Neural cell (in vitro differentiated cells): ENCODE data around the gene MOB3B. TPM values are rescaled to one million over a fixed set of nuclear protein-coding genes. Genes with fewer than 3 reads are reported as not detected.
A peak's percentile ranks its signal among the peaks of the same experiment; 100 is the strongest.

ENCODE experiments used
- H2AFZ ChIP-seq: fragments of 200-600, 300-800 bp; sonication (generic), shearing (Covaris generic); 2 replicates; pipeline ENCODE4 v1.6.0; 2014; ENCODE audit warnings: low read depth, mild to moderate bottlenecking, antibody characterized with exemption, low read length, moderate library complexity
- H3F3A ChIP-seq: fragments of 200-600 bp; shearing (Covaris generic); 2 replicates; pipeline ENCODE4 v1.6.1; 2016; ENCODE audit warnings: mild to moderate bottlenecking, moderate library complexity, mixed read lengths, antibody characterized with exemption, low read length; ENCODE audit not compliant: insufficient read depth, poor library complexity, severe bottlenecking
- H3K27ac ChIP-seq: fragments of 200-600, 300-800 bp; sonication (generic), shearing (Covaris generic); 2 replicates; pipeline ENCODE4 v1.5.1; 2014; ENCODE audit warnings: mild to moderate bottlenecking, low read length, moderate library complexity
- H3K27me3 ChIP-seq: fragments of 300-800, 200-600 bp; sonication (generic), shearing (Covaris generic); 2 replicates; pipeline ENCODE4 v1.6.0; 2014; ENCODE audit warnings: mild to moderate bottlenecking, low read depth, low read length, moderate library complexity; ENCODE audit not compliant: insufficient read depth
- H3K36me3 ChIP-seq: fragments of 300-800, 200-600 bp; sonication (generic), shearing (Covaris generic); 2 replicates; pipeline ENCODE4 v1.5.1; 2014; ENCODE audit warnings: mild to moderate bottlenecking, antibody characterized with exemption, low read length, moderate library complexity; ENCODE audit not compliant: insufficient read depth
- H3K4me2 ChIP-seq: fragments of 300-800, 200-600 bp; sonication (generic), shearing (Covaris generic); 2 replicates; pipeline ENCODE4 v1.6.0; 2014; ENCODE audit warnings: mild to moderate bottlenecking, low read length
- H3K4me3 ChIP-seq: fragments of 300-800, 200-600 bp; sonication (generic), shearing (Covaris generic); 2 replicates; pipeline ENCODE4 v1.5.1; 2014; ENCODE audit warnings: mild to moderate bottlenecking, low read length, moderate library complexity
- H3K79me2 ChIP-seq: fragments of 200-600 bp; shearing (Covaris generic); replicated peaks from 2 replicates; pipeline ENCODE4 v1.6.0; 2014; ENCODE audit warnings: mild to moderate bottlenecking, low read length, moderate library complexity; ENCODE audit not compliant: insufficient read depth
- H3K9ac ChIP-seq: fragments of 300-800, 200-600 bp; sonication (generic), shearing (Covaris generic); 2 replicates; pipeline ENCODE4 v1.6.1; 2016; ENCODE audit warnings: mild to moderate bottlenecking, low read length, mixed read lengths
- H3K9me2 ChIP-seq: fragments of 200-600 bp; shearing (Covaris generic); 2 replicates; pipeline ENCODE4 v1.6.1; 2016; ENCODE audit warnings: mild to moderate bottlenecking, low read length, mixed read lengths; ENCODE audit not compliant: insufficient read depth
- H3K9me3 ChIP-seq: fragments of 200-600, 300-800 bp; sonication (generic), shearing (Covaris generic); 2 replicates; pipeline ENCODE4 v1.6.1; 2016; ENCODE audit warnings: mild to moderate bottlenecking, mixed run types, low read length, moderate library complexity, mixed read lengths
- H4K20me1 ChIP-seq: fragments of 200-600 bp; shearing (Covaris generic); 2 replicates; pipeline ENCODE4 v1.6.1; 2016; ENCODE audit warnings: mild to moderate bottlenecking, mixed run types; ENCODE audit not compliant: insufficient read depth
- EP300 ChIP-seq: fragments of 450-650 bp; conservative IDR thresholded peaks from 2 replicates; pipeline ENCODE4 v1.6.1; 2014; ENCODE audit warnings: antibody characterized with exemption, mild to moderate bottlenecking, moderate library complexity; ENCODE audit not compliant: poor library complexity, severe bottlenecking
- EZH2 ChIP-seq: fragments of 200-600, 300-800 bp; shearing (Covaris generic), sonication (generic); IDR thresholded peaks from 2 replicates; pipeline ENCODE4 v1.6.1; 2014; ENCODE audit warnings: antibody characterized with exemption, low read length, borderline replicate concordance, mild to moderate bottlenecking; ENCODE audit not compliant: insufficient read depth, poor library complexity, severe bottlenecking
- MXI1 ChIP-seq: fragments of 450-650 bp; conservative IDR thresholded peaks from 2 replicates; pipeline ENCODE4 v1.6.1; 2014; ENCODE audit warnings: antibody characterized with exemption, mild to moderate bottlenecking; ENCODE audit not compliant: poor library complexity, severe bottlenecking
- POLR2AphosphoS5 ChIP-seq: IDR thresholded peaks from 2 replicates; pipeline ENCODE4 v1.6.1; 2012
- RAD21 ChIP-seq: fragments of 450-650 bp; conservative IDR thresholded peaks from 2 replicates; pipeline ENCODE4 v1.6.1; 2014; ENCODE audit warnings: antibody characterized with exemption, mild to moderate bottlenecking, moderate library complexity
- REST ChIP-seq: IDR thresholded peaks from 2 replicates; pipeline ENCODE4 v1.6.1; 2012; ENCODE audit warnings: borderline replicate concordance
- SMC3 ChIP-seq: fragments of 450-650 bp; conservative IDR thresholded peaks from 2 replicates; pipeline ENCODE4 v1.6.1; 2014; ENCODE audit warnings: antibody characterized with exemption, mild to moderate bottlenecking, moderate library complexity; ENCODE audit not compliant: poor library complexity
- TAF1 ChIP-seq: IDR thresholded peaks from 2 replicates; pipeline ENCODE4 v1.6.1; 2012; ENCODE audit warnings: low read depth
- polyA plus RNA-seq: library from polyadenylated mRNA; depleted of rRNA; stranded (reverse); fragments of >200 nt; gene quantifications from 2 replicates; pipeline ENCODE4 v1.2.3, GENCODE V29; 2014
- TF ChIP-seq, protein P1 (sequence below): fragments of 450-650 bp; IDR thresholded peaks from 2 replicates; pipeline ENCODE4 v1.5.1; 2014; ENCODE audit warnings: antibody characterized with exemption, mild to moderate bottlenecking, moderate library complexity; ENCODE audit not compliant: poor library complexity, severe bottlenecking

Gene MOB3B
- polyA plus RNA-seq, 1 donor from 2014 or later: 1.8 TPM

DNA sequence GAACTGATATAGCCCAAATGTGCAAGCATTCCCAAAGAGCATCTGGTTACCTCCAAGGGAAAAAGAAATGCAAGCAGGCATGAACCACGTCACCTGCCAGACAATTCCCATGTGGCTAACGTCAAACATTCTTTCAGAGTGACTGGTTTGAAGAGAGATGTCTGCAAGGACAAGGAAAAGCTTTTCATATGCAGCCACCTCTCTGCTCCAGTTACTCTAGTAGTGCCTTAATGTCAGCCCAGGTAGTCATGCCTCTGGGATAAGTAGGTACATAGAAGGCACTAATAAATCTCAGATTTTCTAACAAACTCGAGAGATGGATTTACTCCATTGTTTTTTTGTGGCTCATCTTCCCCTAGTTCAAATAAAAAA lies 102.4 kb downstream of the MOB3B start:
- H2AFZ ChIP-seq: no peak overlapping the region
- H3K4me2 ChIP-seq: no peak overlapping the region
- H3K9ac ChIP-seq: no peak overlapping the region
- TF ChIP-seq RAD21: no peak
- TF ChIP-seq POLR2AphosphoS5: peak; percentile 50
- no peak for TF ChIP-seq EZH2
- TF ChIP-seq REST: no peak
- TF ChIP-seq MXI1: no peak
- TF ChIP-seq, protein P1, sequence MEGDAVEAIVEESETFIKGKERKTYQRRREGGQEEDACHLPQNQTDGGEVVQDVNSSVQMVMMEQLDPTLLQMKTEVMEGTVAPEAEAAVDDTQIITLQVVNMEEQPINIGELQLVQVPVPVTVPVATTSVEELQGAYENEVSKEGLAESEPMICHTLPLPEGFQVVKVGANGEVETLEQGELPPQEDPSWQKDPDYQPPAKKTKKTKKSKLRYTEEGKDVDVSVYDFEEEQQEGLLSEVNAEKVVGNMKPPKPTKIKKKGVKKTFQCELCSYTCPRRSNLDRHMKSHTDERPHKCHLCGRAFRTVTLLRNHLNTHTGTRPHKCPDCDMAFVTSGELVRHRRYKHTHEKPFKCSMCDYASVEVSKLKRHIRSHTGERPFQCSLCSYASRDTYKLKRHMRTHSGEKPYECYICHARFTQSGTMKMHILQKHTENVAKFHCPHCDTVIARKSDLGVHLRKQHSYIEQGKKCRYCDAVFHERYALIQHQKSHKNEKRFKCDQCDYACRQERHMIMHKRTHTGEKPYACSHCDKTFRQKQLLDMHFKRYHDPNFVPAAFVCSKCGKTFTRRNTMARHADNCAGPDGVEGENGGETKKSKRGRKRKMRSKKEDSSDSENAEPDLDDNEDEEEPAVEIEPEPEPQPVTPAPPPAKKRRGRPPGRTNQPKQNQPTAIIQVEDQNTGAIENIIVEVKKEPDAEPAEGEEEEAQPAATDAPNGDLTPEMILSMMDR: no peak
- TF ChIP-seq EP300: peak; percentile 53
- no peaks in the 10 kb centered on the region for H3K79me2 ChIP-seq
- no peaks in the 10 kb centered on the region for H3K27me3 ChIP-seq
- no peaks in the 10 kb centered on the region for H3F3A ChIP-seq
- H3K4me3 ChIP-seq: no peak overlapping the region
- H3K9me3 ChIP-seq: no peaks in the 10 kb centered on the region
- H4K20me1 ChIP-seq: no peaks in the 10 kb centered on the region
- H3K27ac ChIP-seq: no peak overlapping the region
- no peaks in the 10 kb centered on the region for H3K36me3 ChIP-seq
- H3K9me2 ChIP-seq: no peaks in the 10 kb centered on the region

DNA sequence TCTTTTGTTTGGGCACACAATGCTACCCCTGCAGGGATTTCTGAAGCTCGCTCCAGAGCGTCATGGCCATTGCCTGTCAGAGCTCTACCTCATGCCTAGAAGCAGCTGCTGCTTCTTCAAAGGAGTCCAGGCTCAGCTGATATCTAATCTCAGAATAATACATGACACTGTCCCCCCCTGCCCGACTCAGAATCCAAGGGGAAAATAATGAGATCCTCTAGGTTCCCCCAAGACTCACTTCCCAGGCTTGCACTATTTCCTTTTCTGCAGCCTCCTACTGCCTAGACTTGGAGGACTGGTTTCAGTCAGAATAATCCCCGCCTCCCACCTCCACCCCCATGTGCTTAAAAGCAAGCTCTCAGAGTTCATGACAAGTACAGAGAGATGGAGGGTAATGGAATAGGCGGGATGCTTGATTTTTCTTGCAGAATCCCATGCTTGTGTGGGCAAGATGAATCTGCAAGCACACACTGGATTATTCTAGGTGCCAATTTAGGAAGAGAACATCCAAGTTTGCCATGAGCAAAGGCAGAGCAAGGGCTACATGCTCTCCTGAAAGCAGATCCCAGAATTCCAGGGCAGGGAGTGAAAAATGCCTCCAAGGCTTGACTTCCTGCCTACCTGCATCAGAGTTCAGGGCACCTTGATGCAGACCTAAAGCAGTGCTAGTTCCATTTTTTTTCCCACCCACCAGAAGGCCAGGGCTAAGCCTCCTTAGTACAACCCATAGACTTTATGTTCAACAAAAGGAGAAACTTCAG lies 102.9 kb downstream of the MOB3B start:
- no peak overlapping the region for H3K27ac ChIP-seq
- H3K4me3 ChIP-seq: no peak overlapping the region
- TF ChIP-seq REST (no peak), MXI1 (no peak), RAD21 (no peak), EZH2 (no peak), SMC3 (no peak), POLR2AphosphoS5 (no peak), EP300 (no peak), TAF1 (no peak)
- TF ChIP-seq, protein P1: no peak

More for the DNA sequence above, 102.9 kb downstream of the MOB3B start:
- Histone ChIP-seq H3K36me3 (no peaks in the 10 kb centered on the region), H3K79me2 (no peaks in the 10 kb centered on the region), H3K9me3 (no peaks in the 10 kb centered on the region), H4K20me1 (no peaks in the 10 kb centered on the region), H3K4me2 (no peak overlapping the region), H2AFZ (no peak overlapping the region), H3F3A (no peaks in the 10 kb centered on the region), H3K27me3 (no peaks in the 10 kb centered on the region), H3K9me2 (no peaks in the 10 kb centered on the region), H3K9ac (no peak overlapping the region)
